ENCODE results near the gene NIM1K.
"Not testable (repeated sequence)": the region's sequence is repeated elsewhere in the genome, so short reads cannot be mapped to it uniquely, and the experiment has no call there.

NIM1K gene

GRCh38 chr5:43255704-43256103 lies 63.7 kb downstream of the NIM1K start:
- no peak for TF ChIP-seq CTCF (conservative IDR thresholded peaks at IDR 0.05; ENCODE audit: low read depth, low read length)
- H3K4me3 ChIP-seq (ENCODE audit: low read length) = no peak overlapping the region
- no peak for DNase-seq (ENCODE audit: low read depth)

- DNase-seq (ENCODE audit: low read depth) = no peak
- TF ChIP-seq CTCF (conservative IDR thresholded peaks at IDR 0.05; ENCODE audit: low read depth, low read length) = no peak
- no peak overlapping the region for H3K4me3 ChIP-seq (ENCODE audit: low read length)
Measured at GRCh38 chr5:43256261-43256966, 64.4 kb downstream of the NIM1K start.

GRCh38 chr5:43258116-43258515 lies 66.1 kb downstream of the NIM1K start:
- no peak for TF ChIP-seq CTCF (conservative IDR thresholded peaks at IDR 0.05; ENCODE audit: low read depth, low read length)
- no peak for DNase-seq (ENCODE audit: low read depth)
- no peak overlapping the region for H3K4me3 ChIP-seq (ENCODE audit: low read length)

- DNase-seq (ENCODE audit: low read depth) = not testable (repeated sequence)
Measured at GRCh38 chr5:43262269-43262668, 70.2 kb downstream of the NIM1K start.

GRCh38 chr5:43268188-43268820 lies 76.3 kb downstream of the NIM1K start:
- H3K4me3 ChIP-seq (ENCODE audit: low read length) = no peak overlapping the region
- no peak for TF ChIP-seq CTCF (conservative IDR thresholded peaks at IDR 0.05; ENCODE audit: low read depth, low read length)

More at GRCh38 chr5:43262269-43262668, 70.2 kb downstream of the NIM1K start:
- not testable (repeated sequence) for H3K4me3 ChIP-seq (ENCODE audit: low read length)

GRCh38 chr5:43270645-43271044 lies 78.6 kb downstream of the NIM1K start:
- no peak for DNase-seq (ENCODE audit: low read depth)
- no peak for TF ChIP-seq CTCF (conservative IDR thresholded peaks at IDR 0.05; ENCODE audit: low read depth, low read length)

More at GRCh38 chr5:43268188-43268820, 76.3 kb downstream of the NIM1K start:
- DNase-seq (ENCODE audit: low read depth) = no peak

GRCh38 chr5:43273552-43273951 lies 81.5 kb downstream of the NIM1K start:
- no peak for DNase-seq (ENCODE audit: low read depth)
- no peak overlapping the region for H3K4me3 ChIP-seq (ENCODE audit: low read length)
- TF ChIP-seq CTCF (conservative IDR thresholded peaks at IDR 0.05; ENCODE audit: low read depth, low read length) = no peak

More at GRCh38 chr5:43270645-43271044, 78.6 kb downstream of the NIM1K start:
- H3K4me3 ChIP-seq (ENCODE audit: low read length) = no peak overlapping the region
